Gastrocnemius medialis (tissue), 4 donors: Measurements from ENCODE around the gene PLA2G15. TPM values are rescaled to one million over a fixed set of nuclear protein-coding genes. Genes with fewer than 3 reads are reported as not detected.

Experiments
- ATAC-seq, 2 donors: fragments of 150-250 bp; one replicate each; pipeline ENCODE4 v1.9.1; 2016
- DNase-seq, 2 donors: peaks; one replicate each; pipeline ENCODE4 v3.0.0-alpha.2; 2019
- H3K27ac ChIP-seq, 4 donors: fragments of 200-600 bp; sonication (generic); 1 replicate in 1 of 4; 2 replicates in 3 of 4; pipeline ENCODE4 v1.5.1; 2016 to 2018; ENCODE audit warnings: mild to moderate bottlenecking in 2 of 4, moderate library complexity in 1 of 4
- H3K27me3 ChIP-seq, 3 donors: fragments of 200-600 bp; sonication (generic) in 2 of 3; 1 replicate in 1 of 3; 2 replicates in 2 of 3; pipeline versions ENCODE4 v1.5.1 to v1.6.0; 2016 to 2019; ENCODE audit warnings: mild to moderate bottlenecking in 1 of 3, moderate library complexity in 1 of 3
- H3K36me3 ChIP-seq, 2 donors: fragments of 200-600 bp; sonication (generic) in 1 of 2; one replicate each; pipeline ENCODE4 v1.5.1; 2017 to 2018
- H3K4me1 ChIP-seq, 2 donors: fragments of 200-600 bp; sonication (generic) in 1 of 2; one replicate each; pipeline ENCODE4 v1.5.1; 2016 to 2017; ENCODE audit warnings: mild to moderate bottlenecking in 2 of 2
- H3K4me3 ChIP-seq, 4 donors: fragments of 200-600 bp; sonication (generic) in 3 of 4; 1 replicate in 1 of 4; 2 replicates in 3 of 4; pipeline ENCODE4 v1.5.1; 2016 to 2019; ENCODE audit warnings: mild to moderate bottlenecking in 2 of 4
- H3K9me3 ChIP-seq, 3 donors: fragments of 200-600 bp; sonication (generic) in 2 of 3; 1 replicate in 1 of 3; 2 replicates in 2 of 3; pipeline ENCODE4 v1.5.1; 2016 to 2019
- CTCF ChIP-seq, 5 experiments: fragments of 450-650 bp in 3 of 5; fragments of 200-600 bp in 2 of 5; sonication (generic) in 2 of 5; IDR thresholded peaks in 4 of 5; conservative IDR thresholded peaks in 1 of 5; 1 replicate in 4 of 5; 2 replicates in 1 of 5; pipeline ENCODE4 v1.5.1; 2016 to 2019; ENCODE audit warnings: antibody characterized with exemption in 5 of 5, mild to moderate bottlenecking in 3 of 5, moderate library complexity in 3 of 5
- POLR2A ChIP-seq, 2 donors: fragments of 450-650 bp; IDR thresholded peaks; one replicate each; pipeline ENCODE4 v1.6.1; 2017; ENCODE audit warnings: antibody characterized with exemption in 2 of 2, mild to moderate bottlenecking in 2 of 2, moderate library complexity in 2 of 2
- in situ Hi-C, 4 donors: fragments of 200-750 bp; cut with MboI; loops; one replicate each; pipeline versions ENCODE4 v1.15.0 to v1.8.0; 2017; ENCODE audit warnings: low sequenced_read_pairs in 4 of 4
- intact Hi-C: fragments of 100-400 bp; cut with DNase I; formaldehyde crosslinking; loops from one replicate; pipeline ENCODE4 v1.15.1; 2023; ENCODE audit warnings: low total_unique reads
- microRNA-seq, 2 donors: library from miRNA; unstranded; fragments of <30 nt; microRNA quantifications; one replicate each; pipeline ENCODE4, GENCODE V29; 2016; ENCODE audit warnings: borderline replicate concordance in 2 of 2
- total RNA-seq, 4 donors: library from RNA; depleted of rRNA; stranded (reverse); fragments of >200 nt; gene quantifications; one replicate each; pipeline versions ENCODE4 v1.1.0 to v1.2.3, GENCODE V29; 2016

Gene PLA2G15
- total RNA-seq, 4 donors from 2014 or later, result 67.8 to 91.3 (median 84.8) TPM

GRCh38 chr16:68306633-68307032 lies 61.5 kb downstream of the PLA2G15 start:
- Histone ChIP-seq H3K27ac (no peak overlapping the region), H3K36me3 (peaks cover 0 to 49% of the 10 kb centered on the region in 2 donors), H3K27me3 (no peaks in the 10 kb centered on the region), H3K4me1 (peaks cover 19 to 24% of the 10 kb centered on the region in 2 donors), H3K9me3 (no peaks in the 10 kb centered on the region), H3K4me3 (no peak overlapping the region)
- in situ Hi-C loops, result no loop called here
- ATAC-seq (no peak), DNase-seq (no peak)
- no peak for TF ChIP-seq POLR2A (IDR thresholded peaks at IDR 0.05)
- no peak for TF ChIP-seq CTCF (IDR thresholded peaks at IDR 0.05 in 4 of 5, conservative IDR thresholded peaks at IDR 0.05 in 1 of 5)
- intact Hi-C loops, result no loop called here

GRCh38 chr16:68309799-68310198 lies 64.6 kb downstream of the PLA2G15 start:
- ATAC-seq, result no peak
- Histone ChIP-seq H3K4me3 (peak overlapping the region; percentile 71 to 98 (median 82)), H3K27ac (peak overlapping the region; percentile 87 to 91 (median 90)), H3K4me1 (peaks cover 28 to 41% of the 10 kb centered on the region in 2 donors), H3K9me3 (no peaks in the 10 kb centered on the region), H3K27me3 (no peaks in the 10 kb centered on the region), H3K36me3 (peaks cover 0 to 35% of the 10 kb centered on the region in 2 donors)
- no peak for TF ChIP-seq CTCF (IDR thresholded peaks at IDR 0.05 in 4 of 5, conservative IDR thresholded peaks at IDR 0.05 in 1 of 5)
- TF ChIP-seq POLR2A (IDR thresholded peaks at IDR 0.05), result no peak
- no peak for DNase-seq
- in situ Hi-C loops, result no loop called here
- intact Hi-C loops, result loop anchor here (1.0 to 5.0 kb wide), 3 partner anchors 21 to 62 kb away; partner anchors contain the start of genes PLA2G15 and SLC7A6

- peak overlapping the region; percentile 71 to 98 (median 82) for H3K4me3 ChIP-seq
- ATAC-seq (peak; percentile 58 to 62), DNase-seq (peak in 1 of 2 donors; percentile 68)
- TF ChIP-seq POLR2A (IDR thresholded peaks at IDR 0.05) (no peak), CTCF (IDR thresholded peaks at IDR 0.05 in 4 of 5, conservative IDR thresholded peaks at IDR 0.05 in 1 of 5) (no peak)
- peaks cover 0 to 36% of the 10 kb centered on the region in 2 donors for H3K36me3 ChIP-seq
- intact Hi-C loops (loop anchor here (1.0 to 5.0 kb wide), 3 partner anchors 22 to 63 kb away; partner anchors contain the start of genes PLA2G15 and SLC7A6), in situ Hi-C loops (no loop called here)
- no peaks in the 10 kb centered on the region for H3K9me3 ChIP-seq
- peak overlapping the region; percentile 87 to 91 (median 90) for H3K27ac ChIP-seq
- no peaks in the 10 kb centered on the region for H3K27me3 ChIP-seq
- H3K4me1 ChIP-seq, result peaks cover 28 to 41% of the 10 kb centered on the region in 2 donors
Measured at GRCh38 chr16:68310437-68310773, 65.2 kb downstream of the PLA2G15 start.

Small RNA genes lying within 50 kb of the gene (microRNA-seq; reads per million reads assigned to microRNA genes)
- 0 reads per million in 2 donors for gene MIR6773

Other genes with a start within 250 kb of the PLA2G15 start
- under 1 TPM in 2 of 4 donors, not detected in 2; 0.26 to 0.38 TPM for gene DPEP2, start 245.9 kb upstream of the PLA2G15 start, total RNA-seq
- not detected for gene DPEP2NB, start 229.5 kb upstream of the PLA2G15 start, total RNA-seq
- gene DDX28, start 222.1 kb upstream of the PLA2G15 start, total RNA-seq, result 10 to 100 TPM in 2 of 4 donors, 1 to 10 TPM in 2; 6.2 to 16.1 (median 10.4) TPM
- gene DUS2, start 222.1 kb upstream of the PLA2G15 start, total RNA-seq, result 1 to 10 TPM; 4.5 to 9.6 (median 7.1) TPM
- gene NFATC3, start 160.0 kb upstream of the PLA2G15 start, total RNA-seq, result 10 to 100 TPM; 47.9 to 72.7 (median 70.7) TPM
- under 1 TPM in 3 of 4 donors, not detected in 1; 0.11 to 0.51 (median 0.13) TPM for gene ESRP2, start 9.2 kb upstream of the PLA2G15 start, total RNA-seq
- 100 to 1,000 TPM in 3 of 4 donors, 10 to 100 TPM in 1; 97.3 to 205 (median 117) TPM for gene SLC7A6, start 19.2 kb downstream of the PLA2G15 start, total RNA-seq
- gene SLC7A6OS, start 65.6 kb downstream of the PLA2G15 start, total RNA-seq, result 1 to 10 TPM; 5.0 to 8.8 (median 7.3) TPM
- gene PRMT7, start 65.6 kb downstream of the PLA2G15 start, total RNA-seq, result 10 to 100 TPM; 22.2 to 41.0 (median 32.8) TPM
- 1 to 10 TPM in 1 of 4 donors, not detected in 3; 2.3 TPM for gene SMPD3, start 203.1 kb downstream of the PLA2G15 start, total RNA-seq